Measurements from ENCODE around the gene PCDH15.

- TF ChIP-seq POLR2A (IDR thresholded peaks at IDR 0.05) = no peak
- no peak for TF ChIP-seq CTCF (IDR thresholded peaks at IDR 0.05)
These were observed 275.2 kb downstream of the PCDH15 start for GRCh38 chr10:54525816-54526215.
